Neural cell (in vitro differentiated cells): ENCODE results near the gene DNASE1L2. TPM values are rescaled to one million over a fixed set of nuclear protein-coding genes. Genes with fewer than 3 reads are reported as not detected.

ENCODE experiments used
- H2AFZ ChIP-seq: fragments of 200-600, 300-800 bp; sonication (generic), shearing (Covaris generic); 2 replicates; pipeline ENCODE4 v1.6.0; 2014; ENCODE audit warnings: low read depth, mild to moderate bottlenecking, antibody characterized with exemption, low read length, moderate library complexity
- H3F3A ChIP-seq: fragments of 200-600 bp; shearing (Covaris generic); 2 replicates; pipeline ENCODE4 v1.6.1; 2016; ENCODE audit warnings: mild to moderate bottlenecking, moderate library complexity, mixed read lengths, antibody characterized with exemption, low read length; ENCODE audit not compliant: insufficient read depth, poor library complexity, severe bottlenecking
- H3K27ac ChIP-seq: fragments of 200-600, 300-800 bp; sonication (generic), shearing (Covaris generic); 2 replicates; pipeline ENCODE4 v1.5.1; 2014; ENCODE audit warnings: mild to moderate bottlenecking, low read length, moderate library complexity
- H3K27me3 ChIP-seq: fragments of 300-800, 200-600 bp; sonication (generic), shearing (Covaris generic); 2 replicates; pipeline ENCODE4 v1.6.0; 2014; ENCODE audit warnings: mild to moderate bottlenecking, low read depth, low read length, moderate library complexity; ENCODE audit not compliant: insufficient read depth
- H3K36me3 ChIP-seq: fragments of 300-800, 200-600 bp; sonication (generic), shearing (Covaris generic); 2 replicates; pipeline ENCODE4 v1.5.1; 2014; ENCODE audit warnings: mild to moderate bottlenecking, antibody characterized with exemption, low read length, moderate library complexity; ENCODE audit not compliant: insufficient read depth
- H3K4me2 ChIP-seq: fragments of 300-800, 200-600 bp; sonication (generic), shearing (Covaris generic); 2 replicates; pipeline ENCODE4 v1.6.0; 2014; ENCODE audit warnings: mild to moderate bottlenecking, low read length
- H3K4me3 ChIP-seq: fragments of 300-800, 200-600 bp; sonication (generic), shearing (Covaris generic); 2 replicates; pipeline ENCODE4 v1.5.1; 2014; ENCODE audit warnings: mild to moderate bottlenecking, low read length, moderate library complexity
- H3K79me2 ChIP-seq: fragments of 200-600 bp; shearing (Covaris generic); replicated peaks from 2 replicates; pipeline ENCODE4 v1.6.0; 2014; ENCODE audit warnings: mild to moderate bottlenecking, low read length, moderate library complexity; ENCODE audit not compliant: insufficient read depth
- H3K9ac ChIP-seq: fragments of 300-800, 200-600 bp; sonication (generic), shearing (Covaris generic); 2 replicates; pipeline ENCODE4 v1.6.1; 2016; ENCODE audit warnings: mild to moderate bottlenecking, low read length, mixed read lengths
- H3K9me2 ChIP-seq: fragments of 200-600 bp; shearing (Covaris generic); 2 replicates; pipeline ENCODE4 v1.6.1; 2016; ENCODE audit warnings: mild to moderate bottlenecking, low read length, mixed read lengths; ENCODE audit not compliant: insufficient read depth
- H3K9me3 ChIP-seq: fragments of 200-600, 300-800 bp; sonication (generic), shearing (Covaris generic); 2 replicates; pipeline ENCODE4 v1.6.1; 2016; ENCODE audit warnings: mild to moderate bottlenecking, mixed run types, low read length, moderate library complexity, mixed read lengths
- H4K20me1 ChIP-seq: fragments of 200-600 bp; shearing (Covaris generic); 2 replicates; pipeline ENCODE4 v1.6.1; 2016; ENCODE audit warnings: mild to moderate bottlenecking, mixed run types; ENCODE audit not compliant: insufficient read depth
- CTCF ChIP-seq: fragments of 450-650 bp; IDR thresholded peaks from 2 replicates; pipeline ENCODE4 v1.5.1; 2014; ENCODE audit warnings: antibody characterized with exemption, mild to moderate bottlenecking, moderate library complexity; ENCODE audit not compliant: poor library complexity, severe bottlenecking
- EP300 ChIP-seq: fragments of 450-650 bp; conservative IDR thresholded peaks from 2 replicates; pipeline ENCODE4 v1.6.1; 2014; ENCODE audit warnings: antibody characterized with exemption, mild to moderate bottlenecking, moderate library complexity; ENCODE audit not compliant: poor library complexity, severe bottlenecking
- EZH2 ChIP-seq: fragments of 200-600, 300-800 bp; shearing (Covaris generic), sonication (generic); IDR thresholded peaks from 2 replicates; pipeline ENCODE4 v1.6.1; 2014; ENCODE audit warnings: antibody characterized with exemption, low read length, borderline replicate concordance, mild to moderate bottlenecking; ENCODE audit not compliant: insufficient read depth, poor library complexity, severe bottlenecking
- MXI1 ChIP-seq: fragments of 450-650 bp; conservative IDR thresholded peaks from 2 replicates; pipeline ENCODE4 v1.6.1; 2014; ENCODE audit warnings: antibody characterized with exemption, mild to moderate bottlenecking; ENCODE audit not compliant: poor library complexity, severe bottlenecking
- POLR2AphosphoS5 ChIP-seq: IDR thresholded peaks from 2 replicates; pipeline ENCODE4 v1.6.1; 2012
- RAD21 ChIP-seq: fragments of 450-650 bp; conservative IDR thresholded peaks from 2 replicates; pipeline ENCODE4 v1.6.1; 2014; ENCODE audit warnings: antibody characterized with exemption, mild to moderate bottlenecking, moderate library complexity
- REST ChIP-seq: IDR thresholded peaks from 2 replicates; pipeline ENCODE4 v1.6.1; 2012; ENCODE audit warnings: borderline replicate concordance
- SMC3 ChIP-seq: fragments of 450-650 bp; conservative IDR thresholded peaks from 2 replicates; pipeline ENCODE4 v1.6.1; 2014; ENCODE audit warnings: antibody characterized with exemption, mild to moderate bottlenecking, moderate library complexity; ENCODE audit not compliant: poor library complexity
- TAF1 ChIP-seq: IDR thresholded peaks from 2 replicates; pipeline ENCODE4 v1.6.1; 2012; ENCODE audit warnings: low read depth
- polyA plus RNA-seq: library from polyadenylated mRNA; depleted of rRNA; stranded (reverse); fragments of >200 nt; gene quantifications from 2 replicates; pipeline ENCODE4 v1.2.3, GENCODE V29; 2014

The DNASE1L2 gene
- polyA plus RNA-seq, 1 donor from 2014 or later, result 10.2 TPM

- Histone ChIP-seq H3F3A (no peaks in the 10 kb centered on the region), H3K9me3 (no peaks in the 10 kb centered on the region), H2AFZ (no peak overlapping the region), H3K79me2 (peaks cover 2% of the 10 kb centered on the region), H3K9ac (no peak overlapping the region), H3K36me3 (no peaks in the 10 kb centered on the region), H4K20me1 (no peaks in the 10 kb centered on the region), H3K9me2 (no peaks in the 10 kb centered on the region), H3K27ac (no peak overlapping the region), H3K4me3 (no peak overlapping the region), H3K4me2 (no peak overlapping the region), H3K27me3 (no peaks in the 10 kb centered on the region)
- no peak for TF ChIP-seq SMC3
- no peak for TF ChIP-seq MXI1
- TF ChIP-seq TAF1, result no peak
- no peak for TF ChIP-seq EZH2
- TF ChIP-seq RAD21, result no peak
- no peak for TF ChIP-seq POLR2AphosphoS5
- TF ChIP-seq REST, result no peak
- no peak for TF ChIP-seq EP300
- no peak for TF ChIP-seq CTCF
These were observed 45.4 kb upstream of the DNASE1L2 start for GRCh38 chr16:2190659-2191445.

- no peak overlapping the region for H2AFZ ChIP-seq
- no peaks in the 10 kb centered on the region for H3F3A ChIP-seq
- H3K4me2 ChIP-seq, result no peak overlapping the region
- no peak overlapping the region for H3K9ac ChIP-seq
- H3K27ac ChIP-seq, result no peak overlapping the region
- H3K79me2 ChIP-seq, result peaks cover 2% of the 10 kb centered on the region
- no peaks in the 10 kb centered on the region for H4K20me1 ChIP-seq
- no peaks in the 10 kb centered on the region for H3K27me3 ChIP-seq
- H3K36me3 ChIP-seq, result no peaks in the 10 kb centered on the region
- no peaks in the 10 kb centered on the region for H3K9me2 ChIP-seq
- no peak overlapping the region for H3K4me3 ChIP-seq
- no peaks in the 10 kb centered on the region for H3K9me3 ChIP-seq
- TF ChIP-seq EP300, result no peak
- no peak for TF ChIP-seq SMC3
- TF ChIP-seq CTCF, result no peak
- no peak for TF ChIP-seq EZH2
- TF ChIP-seq RAD21, result no peak
- TF ChIP-seq MXI1, result no peak
- TF ChIP-seq TAF1, result no peak
These were observed 44.9 kb upstream of the DNASE1L2 start for GRCh38 chr16:2191446-2191706.
